PFSK-1 (cell line): Measurements from ENCODE around the gene GFM1.

Source experiments
- FOXP2 ChIP-seq: optimal IDR thresholded peaks from 2 replicates; pipeline ENCODE3; 2011; ENCODE audit warnings: borderline replicate concordance, control low read depth, inconsistent platforms; ENCODE audit not compliant: insufficient read depth; ENCODE audit errors: extremely low read length, extremely low read depth
- POLR2AphosphoS5 ChIP-seq: IDR thresholded peaks from 2 replicates; pipeline ENCODE4 v1.6.1; 2012; ENCODE audit warnings: low read depth, mild to moderate bottlenecking, control low read depth, low read length, moderate library complexity
- REST ChIP-seq, 2 experiments: IDR thresholded peaks; 2 replicates each; pipeline versions ENCODE4 v1.6.1 to v1.8.0; 2011 to 2012; ENCODE audit warnings: low read depth in 2 of 2, low read length in 2 of 2, control low read depth in 1 of 2, inconsistent platforms in 1 of 2, mild to moderate bottlenecking in 1 of 2, moderate library complexity in 1 of 2; ENCODE audit not compliant: insufficient read depth in 1 of 2
- SIN3A ChIP-seq: IDR thresholded peaks from 2 replicates; pipeline ENCODE4 v1.6.1; 2012; ENCODE audit warnings: mild to moderate bottlenecking, low read length, moderate library complexity, borderline replicate concordance; ENCODE audit not compliant: insufficient read depth
- TAF1 ChIP-seq: IDR thresholded peaks from 2 replicates; pipeline ENCODE4 v1.6.1; 2012; ENCODE audit warnings: low read length, control low read depth, borderline replicate concordance; ENCODE audit not compliant: insufficient read depth

The GFM1 gene

GRCh38 chr3:158731486-158731885, 87.2 kb downstream of the GFM1 start:
- TF ChIP-seq FOXP2 (no peak), REST (IDR thresholded peaks at IDR 0.05; ENCODE audit: insufficient read depth in 1 of 2, low read depth in 2 of 2, low read length in 2 of 2) (no peak), SIN3A (no peak)

- TF ChIP-seq FOXP2 (no peak), POLR2AphosphoS5 (no peak), TAF1 (no peak), REST (IDR thresholded peaks at IDR 0.05; ENCODE audit: insufficient read depth in 1 of 2, low read depth in 2 of 2, low read length in 2 of 2) (no peak), SIN3A (no peak)
These were observed 87.9 kb downstream of the GFM1 start, which contains the start of gene RARRES1 for GRCh38 chr3:158731938-158732855. RARRES1 (minus strand) TSS chr3:158732457; CDS start chr3:158732415, 42 bp downstream.

GRCh38 chr3:158732856-158733200, 88.5 kb downstream of the GFM1 start:
- TF ChIP-seq POLR2AphosphoS5 (no peak), TAF1 (no peak), SIN3A (no peak), FOXP2 (no peak), REST (IDR thresholded peaks at IDR 0.05; ENCODE audit: insufficient read depth in 1 of 2, low read depth in 2 of 2, low read length in 2 of 2) (no peak)

GRCh38 chr3:158733656-158734055, 89.3 kb downstream of the GFM1 start:
- no peak for TF ChIP-seq REST (IDR thresholded peaks at IDR 0.05; ENCODE audit: insufficient read depth in 1 of 2, low read depth in 2 of 2, low read length in 2 of 2)
- TF ChIP-seq SIN3A, result no peak
- no peak for TF ChIP-seq TAF1
- no peak for TF ChIP-seq FOXP2
- no peak for TF ChIP-seq POLR2AphosphoS5
